Measurements from ENCODE around the gene RBM7.

Gene RBM7

DNA sequence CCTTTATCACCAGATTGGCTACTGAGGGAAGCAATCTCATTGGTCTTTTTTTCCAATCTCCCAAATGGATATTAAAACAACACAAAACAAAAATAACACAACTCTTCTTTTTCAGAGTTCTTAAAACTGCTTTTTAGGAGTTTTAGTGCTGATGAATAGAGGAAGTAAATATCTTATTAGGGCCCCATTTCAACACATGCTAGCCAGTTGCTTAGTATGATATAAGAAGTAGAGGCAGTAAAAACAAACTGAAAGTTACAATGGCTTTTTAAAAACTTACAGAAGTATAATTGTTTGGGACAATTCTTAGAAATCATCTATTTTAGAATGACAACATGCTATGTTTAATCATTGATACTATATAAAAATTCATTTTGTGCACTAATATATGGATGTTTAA, 3.5 kb upstream of the RBM7 start:
- DNase-seq (ENCODE audit: low read depth) = no peak

DNA sequence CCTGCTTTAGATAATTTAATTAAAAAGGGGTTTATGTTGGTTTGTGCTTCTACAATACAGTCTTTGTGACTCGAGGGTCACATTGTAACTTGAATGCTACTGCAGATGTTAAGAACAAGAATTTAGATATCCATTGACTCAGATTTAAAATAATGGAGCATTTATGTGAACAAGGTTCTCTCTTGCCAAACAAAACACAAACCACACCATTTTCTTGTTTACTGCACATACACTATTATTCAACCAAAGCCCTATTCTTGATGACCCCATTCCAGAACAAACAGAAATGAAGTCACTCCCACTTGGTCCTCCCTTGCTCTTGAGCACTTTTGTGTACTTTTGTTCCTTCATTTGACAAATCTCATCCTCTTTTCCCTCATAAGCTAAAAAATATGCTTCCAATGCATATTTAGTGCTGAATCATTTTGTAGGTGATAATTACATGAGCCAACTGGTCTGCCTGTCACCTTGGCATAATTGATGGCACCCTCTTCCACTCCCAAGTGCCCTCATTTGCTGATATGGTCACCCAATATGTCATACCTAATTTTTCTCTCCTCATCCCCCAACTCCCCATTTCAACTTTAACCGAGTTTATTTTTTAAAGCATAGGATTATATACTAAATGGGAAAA, 3.0 kb upstream of the RBM7 start:
- no peak for DNase-seq (ENCODE audit: low read depth)

DNA sequence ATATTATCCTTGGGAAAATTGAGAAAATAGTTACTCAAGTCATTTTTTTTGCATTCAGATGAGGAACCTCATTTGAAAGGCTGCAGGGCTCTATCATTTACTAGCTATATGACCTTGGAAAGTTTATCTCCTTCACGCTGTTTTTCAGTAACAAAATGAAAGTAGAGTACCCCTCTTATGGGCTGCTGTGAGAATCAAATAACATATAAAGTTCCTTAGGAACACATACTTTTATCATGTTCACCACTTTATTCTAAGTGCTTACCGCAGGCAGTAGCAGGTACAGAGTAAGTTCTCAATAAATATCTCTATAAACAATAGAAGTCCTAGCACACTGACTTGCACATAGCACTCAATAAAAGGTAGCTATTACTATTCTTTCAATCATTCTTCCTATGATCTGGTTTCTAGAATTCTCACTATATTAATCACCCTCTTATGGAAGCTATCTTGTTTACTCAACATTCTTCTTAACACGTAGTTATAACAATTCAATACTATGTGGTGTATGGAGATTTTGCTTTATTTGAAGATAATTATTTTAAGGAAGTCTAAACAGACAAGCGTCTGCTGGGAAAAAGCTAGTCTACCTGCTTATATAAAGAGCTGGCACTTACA, 2.1 kb upstream of the RBM7 start:
- no peak for DNase-seq (ENCODE audit: low read depth)

DNA sequence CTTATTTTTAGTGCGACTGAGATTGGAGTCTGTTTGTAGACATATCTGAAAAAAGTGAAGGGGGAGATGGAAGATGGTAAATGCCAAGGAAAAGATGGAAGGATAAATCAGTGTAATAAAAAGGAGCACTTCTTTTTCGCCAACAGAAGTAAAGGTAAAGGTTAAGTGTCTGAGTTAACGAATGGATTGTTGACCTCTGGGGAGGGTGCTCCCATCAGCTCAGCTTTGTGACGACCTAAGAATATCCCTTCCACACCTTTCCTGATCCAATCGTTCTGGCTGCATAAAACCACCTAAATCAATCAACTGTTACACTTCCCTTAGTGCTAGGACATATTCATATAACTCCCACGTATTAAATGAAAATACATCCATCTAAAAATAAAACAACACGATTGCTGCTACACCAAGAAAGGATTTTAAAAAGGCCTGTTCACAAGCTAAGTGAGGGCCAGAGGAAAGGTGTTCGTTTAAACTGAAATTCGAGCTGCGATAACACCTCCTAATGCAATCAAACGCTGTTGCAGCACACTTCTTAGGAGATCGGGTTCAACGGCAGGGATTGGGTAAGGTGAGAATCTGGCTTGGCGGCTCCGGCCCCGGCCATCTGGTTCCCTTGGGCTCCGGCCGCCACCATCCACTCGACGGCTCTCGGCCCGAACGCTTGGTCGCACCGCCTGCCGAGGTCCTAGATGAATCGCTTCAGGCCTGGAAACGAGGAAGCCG, 813 bp upstream of the RBM7 start:
- DNase-seq (ENCODE audit: low read depth) = no peak

DNA sequence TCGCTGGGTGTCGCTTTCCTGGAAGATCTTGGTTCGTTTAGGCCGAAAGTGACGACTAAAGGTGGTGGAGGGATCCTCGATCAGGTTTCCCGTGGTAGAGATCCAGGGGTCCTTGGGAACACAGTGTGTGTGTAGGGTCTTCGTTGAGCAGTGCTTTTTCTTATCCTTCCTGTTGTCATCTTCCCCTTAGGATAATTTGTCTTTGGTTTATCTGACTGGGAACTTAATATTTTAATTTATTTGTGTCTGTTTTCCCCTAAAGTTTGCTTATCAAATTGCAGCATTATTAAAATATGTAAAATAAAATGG, 403 bp downstream of the RBM7 start:
- DNase-seq (ENCODE audit: low read depth) = no peak

DNA sequence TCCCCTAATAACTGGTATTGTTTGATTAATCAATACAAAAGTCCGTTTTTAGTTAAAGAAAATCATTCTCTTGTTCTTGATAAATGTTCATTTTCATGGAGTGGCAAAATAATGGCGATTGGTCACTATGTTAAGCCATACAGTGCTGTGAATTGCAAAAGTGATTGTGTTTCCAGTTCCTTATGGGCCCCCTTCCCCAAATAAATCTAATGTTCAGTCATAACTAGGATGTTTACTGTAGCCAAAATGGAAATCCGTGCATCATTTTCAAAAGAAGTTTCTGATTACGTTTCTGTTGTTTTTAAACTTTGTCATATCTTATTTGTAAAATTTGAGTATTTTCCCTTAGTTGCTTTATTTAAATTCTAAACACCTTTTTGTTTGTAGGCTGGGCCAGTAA, 845 bp downstream of the RBM7 start:
- DNase-seq (ENCODE audit: low read depth) = no peak

DNA sequence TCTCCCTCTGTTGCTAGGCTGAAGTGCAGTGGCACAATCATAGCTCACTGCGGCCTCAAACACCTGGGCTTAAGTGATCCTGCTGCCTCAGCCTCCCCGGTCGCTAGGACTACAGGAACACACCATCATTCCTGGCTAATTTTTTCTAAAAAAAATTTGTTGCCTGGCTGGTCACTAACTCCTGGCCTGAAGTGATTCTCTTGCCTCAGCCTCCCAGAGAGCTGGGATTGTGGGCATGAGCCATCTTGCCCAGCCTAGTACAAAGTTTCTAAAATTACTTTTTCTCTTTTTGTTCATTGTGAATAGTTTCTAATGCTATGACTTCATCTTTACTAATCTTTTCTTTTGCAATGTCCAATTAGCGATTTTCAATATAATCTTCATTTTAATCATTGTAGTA, 12.5 kb downstream of the RBM7 start:
- no peak for DNase-seq (ENCODE audit: low read depth)

DNA sequence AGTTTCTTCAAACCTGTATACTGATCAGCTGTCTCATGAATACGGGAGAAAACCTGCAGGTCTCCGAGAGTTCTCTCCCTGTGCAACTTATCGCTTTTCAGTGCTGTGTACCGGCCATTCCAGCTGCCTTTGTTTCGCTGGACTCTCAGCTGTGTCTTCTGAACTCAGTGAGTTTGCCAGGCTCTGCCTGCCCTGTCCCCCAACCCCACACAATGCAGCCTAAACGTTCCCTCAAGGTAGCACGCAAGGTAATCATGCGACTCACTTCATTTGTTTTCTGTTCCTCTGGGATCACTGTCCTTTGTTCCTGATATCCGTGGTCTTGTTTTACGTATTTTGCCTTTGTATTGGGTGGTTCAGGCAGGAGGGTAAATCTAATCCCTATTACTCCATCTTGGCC, 13.5 kb downstream of the RBM7 start:
- no peak for DNase-seq (ENCODE audit: low read depth)

DNA sequence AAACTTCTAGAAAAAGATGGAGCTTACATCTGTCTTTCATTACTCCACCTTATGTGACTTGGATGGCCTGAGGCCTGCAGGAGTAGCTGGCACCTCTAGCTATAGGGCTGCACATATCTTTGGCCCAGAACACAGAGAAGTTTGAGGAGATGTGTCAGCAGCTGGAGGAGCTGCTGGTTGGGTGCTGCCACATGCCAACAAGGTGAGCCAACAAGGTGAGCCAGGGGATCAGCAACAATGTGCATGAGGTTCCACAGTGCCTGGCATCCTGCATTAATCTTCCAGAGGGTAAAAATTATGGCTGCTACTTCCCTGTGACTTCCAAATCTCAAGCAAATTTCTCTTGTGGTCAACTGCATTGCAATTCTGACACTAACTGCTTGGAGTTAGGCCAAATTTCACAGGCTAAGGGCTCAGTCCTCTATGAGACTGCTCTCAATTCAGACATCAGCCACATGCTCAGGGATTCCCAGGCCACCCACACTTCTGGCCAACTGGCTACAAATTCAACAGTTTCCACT, 16.0 kb downstream of the RBM7 start:
- DNase-seq (ENCODE audit: low read depth) = peak; percentile 31

DNA sequence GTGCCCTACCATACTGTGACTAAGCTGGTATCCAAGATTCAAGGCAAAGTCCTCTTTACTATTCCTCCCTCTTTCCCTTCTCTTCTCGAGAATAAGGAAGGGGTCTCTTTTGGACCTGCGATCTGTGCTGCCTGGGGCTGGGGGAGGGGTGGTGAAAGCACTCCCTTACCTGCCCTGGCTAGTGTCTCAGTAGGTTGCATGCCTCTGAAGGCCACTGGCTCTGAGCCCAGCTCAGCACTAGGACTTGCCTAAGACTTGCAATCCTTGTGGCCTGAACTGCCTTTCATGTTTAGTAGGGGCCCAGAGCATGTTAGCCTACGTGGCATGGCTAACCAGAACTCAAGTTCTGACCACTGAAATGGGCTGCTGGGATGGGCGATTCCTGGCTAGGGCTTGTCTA, 25.8 kb downstream of the RBM7 start:
- no peak for DNase-seq (ENCODE audit: low read depth)

DNA sequence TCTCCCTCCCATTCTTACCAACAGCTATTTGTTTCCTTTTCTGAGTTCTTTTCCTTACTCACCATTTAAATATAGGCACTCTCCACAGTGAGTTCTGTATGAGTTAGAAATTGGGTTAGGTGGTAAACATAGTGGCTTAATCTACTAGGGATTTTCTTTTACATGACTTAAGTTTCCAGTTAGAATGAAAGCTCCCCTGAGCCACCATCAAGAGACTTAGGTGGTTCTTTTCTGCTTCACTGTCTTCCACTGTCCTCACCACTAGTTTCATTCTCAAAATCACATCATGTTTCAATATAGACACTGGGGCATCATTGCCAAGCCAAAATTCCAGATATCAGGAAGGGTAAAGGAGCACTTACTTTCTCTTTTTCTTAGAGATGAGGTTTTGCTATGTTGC, 29.8 kb downstream of the RBM7 start:
- DNase-seq (ENCODE audit: low read depth) = no peak

DNA sequence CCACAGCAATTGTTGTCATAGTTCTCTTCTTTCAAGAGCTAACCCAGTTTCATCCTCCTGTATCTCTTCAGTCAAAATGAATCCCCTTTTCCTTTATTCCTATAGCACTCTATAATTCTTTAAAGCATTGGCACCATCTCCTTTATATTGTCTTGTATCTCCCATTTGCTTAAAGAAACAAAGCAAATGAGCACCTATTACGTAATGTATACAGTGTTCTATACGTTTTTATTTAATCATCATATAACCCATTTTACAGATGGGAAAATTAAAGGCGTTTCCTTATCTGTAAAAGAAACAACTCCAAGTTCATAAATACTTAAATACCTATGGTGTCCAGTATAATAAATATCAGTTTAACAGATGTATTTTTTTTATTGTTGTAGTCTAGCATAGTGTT, 32.4 kb downstream of the RBM7 start:
- DNase-seq (ENCODE audit: low read depth) = no peak

DNA sequence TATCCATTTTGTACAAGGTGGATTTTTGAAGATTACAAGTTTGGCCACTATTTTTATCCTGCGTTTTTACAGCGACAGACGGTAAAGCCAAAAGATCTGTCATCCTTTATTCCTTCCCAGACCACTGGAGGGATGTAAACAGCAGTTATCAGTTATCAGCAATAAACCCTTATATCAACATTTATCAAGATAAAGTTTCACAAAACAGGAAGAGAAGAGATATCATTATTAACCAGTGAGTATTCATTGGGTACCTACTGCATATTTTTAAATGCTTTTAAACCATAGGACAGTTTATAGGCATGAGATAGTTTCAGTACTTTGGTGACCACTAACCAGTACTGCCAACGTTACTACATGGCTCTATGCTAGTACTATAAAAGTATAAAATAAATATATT, 32.9 kb downstream of the RBM7 start:
- DNase-seq (ENCODE audit: low read depth) = no peak

DNA sequence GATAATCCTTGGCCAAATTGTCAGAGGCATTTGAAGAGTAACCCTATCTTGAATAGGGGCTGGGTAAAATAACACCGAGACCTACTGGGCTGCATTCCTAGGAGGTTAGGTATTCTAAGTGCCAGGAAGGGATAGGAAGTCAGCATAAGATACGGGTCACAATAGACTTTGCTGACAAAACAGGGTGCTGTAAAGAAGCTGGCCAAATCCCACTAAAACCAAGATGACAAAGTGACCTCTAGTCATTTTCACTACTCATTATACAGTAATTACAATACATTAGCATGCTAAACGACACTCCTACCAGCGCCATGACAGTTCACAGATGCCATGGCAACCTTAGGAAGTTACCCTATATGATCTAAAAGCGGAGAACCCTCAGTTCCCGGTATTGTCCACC, 37.8 kb downstream of the RBM7 start:
- DNase-seq (ENCODE audit: low read depth) = no peak

DNA sequence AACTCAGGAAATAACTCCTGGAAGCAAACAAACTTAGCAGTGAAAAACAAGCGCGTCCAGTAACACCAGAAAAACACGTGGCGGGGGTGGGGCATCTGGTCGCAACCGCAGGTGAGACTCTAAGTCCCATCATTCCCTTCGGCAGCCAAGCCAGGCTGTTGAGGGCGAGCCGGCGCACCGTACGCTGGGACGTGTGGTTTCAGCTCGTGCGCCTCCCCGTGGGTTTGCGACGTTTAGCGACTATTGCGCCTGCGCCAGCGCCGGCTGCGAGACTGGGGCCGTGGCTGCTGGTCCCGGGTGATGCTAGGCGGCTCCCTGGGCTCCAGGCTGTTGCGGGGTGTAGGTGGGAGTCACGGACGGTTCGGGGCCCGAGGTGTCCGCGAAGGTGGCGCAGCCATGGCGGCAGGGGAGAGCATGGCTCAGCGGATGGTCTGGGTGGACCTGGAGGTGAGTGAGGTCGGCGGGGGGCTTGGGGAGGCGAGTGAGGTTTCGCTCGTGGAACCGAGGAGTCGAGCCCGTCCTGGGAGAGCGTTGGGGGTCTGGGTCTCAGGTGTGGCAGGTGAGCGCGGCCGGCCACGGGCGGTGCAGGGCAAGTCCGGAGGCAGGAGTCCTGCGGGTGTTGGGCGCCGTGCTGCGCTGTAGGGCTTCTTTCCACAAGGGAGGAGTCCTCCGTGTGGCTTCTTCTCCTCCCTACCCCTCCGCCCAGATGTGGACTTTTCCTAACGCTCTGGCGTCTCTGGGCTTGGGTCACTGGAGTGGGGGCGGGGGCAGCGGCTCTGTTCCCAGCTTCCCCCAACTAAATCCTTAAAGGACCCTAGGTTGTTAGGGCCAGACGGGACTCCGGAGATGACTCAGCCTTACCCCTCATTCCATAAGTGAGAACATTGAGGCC, 39.0 kb downstream of the RBM7 start, which contains the start of gene REXO2:
REXO2 (plus strand) TSS at position 239 of the 892 bp plus-strand sequence; CDS start at position 301, 62 bp downstream.
- DNase-seq (ENCODE audit: low read depth) = peak; percentile 67

DNA sequence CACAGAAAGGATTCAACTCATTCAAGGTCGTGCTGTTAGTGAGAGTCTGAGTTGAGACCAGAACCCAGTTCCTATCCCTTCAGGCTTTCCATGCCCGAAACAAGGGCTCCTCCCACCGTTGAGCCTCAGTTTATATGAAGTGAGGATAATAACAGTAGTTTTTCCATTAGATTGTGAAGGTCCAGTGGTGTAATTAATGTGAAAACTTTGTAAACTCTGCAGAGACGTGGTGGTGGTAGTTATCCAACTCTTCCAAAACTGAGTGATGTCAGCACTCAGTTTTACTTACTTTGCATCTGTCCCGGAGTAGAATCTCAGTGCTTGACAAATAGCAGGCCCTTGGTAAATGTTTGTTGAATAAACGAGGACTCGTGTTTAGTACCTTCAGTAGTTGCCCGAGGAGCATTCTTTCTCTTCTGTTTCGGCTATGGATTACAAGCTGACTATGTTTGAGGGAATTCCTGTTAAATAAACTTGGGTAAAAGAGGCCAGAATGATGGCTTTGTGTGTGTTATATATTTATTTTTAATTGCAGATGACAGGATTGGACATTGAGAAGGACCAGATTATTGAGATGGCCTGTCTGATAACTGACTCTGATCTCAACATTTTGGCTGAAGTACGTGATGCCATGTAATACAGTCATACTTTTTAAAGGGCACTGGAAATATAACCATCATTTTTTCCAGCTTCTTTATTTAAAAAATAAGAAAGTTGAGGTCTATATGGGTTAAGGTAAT, 39.8 kb downstream of the RBM7 start:
- no peak for DNase-seq (ENCODE audit: low read depth)

DNA sequence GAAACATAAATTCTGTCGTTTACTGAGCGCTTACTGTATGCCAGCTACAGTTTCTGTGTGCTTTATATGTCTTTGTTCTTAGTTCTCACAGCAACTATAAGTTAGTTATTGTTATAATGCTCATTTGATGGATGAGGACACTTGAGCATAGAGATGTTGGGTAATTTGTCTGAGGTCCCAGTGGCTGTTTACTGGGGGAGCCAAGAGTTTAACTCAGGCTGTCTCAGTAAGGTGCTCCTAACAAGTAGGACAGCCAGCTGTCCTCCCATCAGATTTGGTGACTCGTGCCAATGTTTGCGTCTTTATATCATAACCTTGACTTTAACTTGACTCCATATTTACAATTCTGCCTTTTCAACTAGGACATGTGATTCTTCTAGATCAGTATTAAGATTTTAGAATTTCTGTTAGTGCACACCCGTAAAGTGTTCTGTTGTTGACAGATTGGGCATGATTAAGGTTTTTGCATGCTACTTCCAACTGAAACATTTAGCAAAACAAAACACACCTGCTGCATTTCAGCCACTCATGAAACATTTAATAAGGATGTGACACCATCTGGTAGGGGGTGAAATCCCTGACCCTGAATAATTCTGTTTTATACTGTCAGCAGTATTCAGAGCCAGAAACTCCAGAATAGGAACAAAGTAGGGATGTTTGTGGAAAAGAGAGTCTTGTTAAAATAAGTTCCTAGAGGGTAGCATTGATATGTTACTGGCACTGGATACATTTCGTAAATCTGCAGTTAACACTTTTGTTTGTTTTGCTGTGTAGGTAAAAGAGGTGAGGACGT, 40.7 kb downstream of the RBM7 start:
- DNase-seq (ENCODE audit: low read depth) = no peak

DNA sequence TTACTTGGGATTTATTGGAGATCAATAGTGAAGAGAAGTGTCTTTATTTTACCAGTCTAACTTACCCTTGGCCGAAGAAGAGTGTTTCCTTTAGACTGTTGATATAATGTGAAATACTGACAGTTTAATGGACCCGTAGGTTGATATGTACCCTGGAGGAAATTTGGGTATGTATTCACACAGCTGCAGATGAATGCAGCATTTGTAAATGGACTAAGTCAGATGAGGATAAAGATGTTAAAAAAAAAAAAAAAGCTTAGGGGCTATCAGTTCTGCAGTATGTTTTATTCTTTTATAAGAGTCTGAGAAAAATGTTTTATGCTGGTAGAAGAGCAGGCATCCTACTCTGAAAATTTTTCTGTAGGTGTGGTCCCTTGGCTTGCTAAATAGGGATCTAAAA, 41.5 kb downstream of the RBM7 start:
- DNase-seq (ENCODE audit: low read depth) = no peak

DNA sequence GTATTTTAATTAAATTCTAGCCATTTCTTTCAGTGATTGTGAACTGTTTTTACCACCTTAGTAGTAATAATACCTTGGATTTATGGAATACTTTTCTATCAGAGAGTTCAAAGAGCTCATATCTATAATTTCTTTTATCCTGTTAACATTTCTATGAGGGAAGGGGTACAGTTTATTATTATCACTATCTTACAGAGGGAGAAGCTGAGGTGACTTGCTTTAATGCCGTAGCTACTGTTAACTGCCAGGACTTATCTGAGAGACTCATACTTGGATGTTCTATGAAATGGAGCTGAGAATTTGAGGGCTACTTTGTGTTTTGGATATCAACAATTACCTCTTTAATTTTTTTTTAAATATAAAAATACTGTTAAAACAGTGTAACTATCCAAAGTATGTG, 42.1 kb downstream of the RBM7 start:
- DNase-seq (ENCODE audit: low read depth) = no peak

DNA sequence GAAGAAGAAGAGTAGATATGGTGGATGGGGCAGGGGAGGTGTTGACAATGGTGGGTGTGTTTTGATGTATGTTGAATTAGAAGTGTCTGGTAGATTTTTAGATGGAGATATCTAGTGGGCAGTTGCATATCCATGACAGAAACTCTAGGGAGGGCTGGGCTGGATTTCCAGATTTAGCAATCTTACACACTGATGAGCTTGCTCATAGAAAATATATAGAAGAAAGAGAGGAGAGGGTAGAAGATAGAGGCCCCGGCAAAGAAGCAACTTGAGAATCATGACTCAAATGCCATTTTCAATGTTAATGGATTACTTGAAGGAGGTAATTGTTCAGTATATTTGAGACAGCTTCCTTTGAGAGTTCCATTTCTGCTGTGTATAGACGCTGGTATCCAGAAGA, 47.0 kb downstream of the RBM7 start:
- DNase-seq (ENCODE audit: low read depth) = no peak

DNA sequence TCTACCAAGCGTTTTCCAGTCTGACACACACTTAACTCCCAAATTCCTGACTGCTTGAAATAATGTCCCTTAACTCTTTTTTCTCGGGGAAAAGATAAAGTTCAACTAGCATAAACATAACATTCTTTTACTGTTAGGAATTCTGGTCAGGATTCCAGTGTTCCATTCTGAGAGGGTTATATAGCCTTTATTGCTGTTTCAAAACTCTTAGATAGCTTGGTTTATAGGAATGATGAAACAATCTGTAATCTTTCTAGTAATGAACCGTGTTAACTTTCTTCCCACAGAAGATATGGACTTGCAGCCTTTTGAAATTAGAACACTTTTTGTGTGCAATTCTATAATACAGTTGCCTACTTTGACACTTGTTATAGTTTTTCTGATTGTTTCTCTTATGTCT, 47.4 kb downstream of the RBM7 start:
- peak; percentile 41 for DNase-seq (ENCODE audit: low read depth)
